H1 (cell line): ENCODE results near the gene RNF166. TPM values are rescaled to one million over a fixed set of nuclear protein-coding genes. Genes with fewer than 3 reads are reported as not detected.

Experiments
- CTCF ChIA-PET: fragments of 300-600 bp; sonication (Branson Sonifier 250); formaldehyde crosslinking; loops from one replicate; lab custom pipeline; 2021; ENCODE audit not compliant: partially characterized antibody; lab: Charles Lee
- POLR2A ChIA-PET: fragments of 300-600 bp; sonication (Branson Sonifier 250); formaldehyde crosslinking; loops from one replicate; lab custom pipeline; 2021; ENCODE audit warnings: inconsistent platforms; ENCODE audit not compliant: partially characterized antibody; lab: Charles Lee
- DNase-seq, 2 experiments: peaks; one replicate each; pipeline versions ENCODE4 v3.0.0 to v3.0.0-alpha.2; 2010 to 2022; ENCODE audit warnings: low spot score in 2 of 2, low read depth in 1 of 2, mixed read lengths in 1 of 2
- FAIRE-seq: peaks from 2 replicates; lab custom pipeline; 2011; peaks lifted over from hg19 to GRCh38; lab: Jason Lieb, UNC
- H2AFZ ChIP-seq: 2 replicates; pipeline ENCODE4 v1.8.1; 2012; ENCODE audit warnings: low read length, inconsistent platforms
- H2AK5ac ChIP-seq: 2 replicates; pipeline ENCODE4 v1.6.1; 2013; ENCODE audit warnings: low read depth, low read length
- H2BK120ac ChIP-seq: replicated peaks from 2 replicates; pipeline ENCODE3; 2013; ENCODE audit warnings: low read depth, low read length, inconsistent platforms
- H2BK12ac ChIP-seq: 2 replicates; pipeline ENCODE4 v1.6.1; 2013; ENCODE audit warnings: low read depth, low read length
- H2BK15ac ChIP-seq: 2 replicates; pipeline ENCODE4 v1.6.1; 2013; ENCODE audit warnings: low read length
- H2BK20ac ChIP-seq: 2 replicates; pipeline ENCODE4 v1.6.1; 2013; ENCODE audit warnings: low read length
- H2BK5ac ChIP-seq: 2 replicates; pipeline ENCODE4 v1.6.1; 2013; ENCODE audit warnings: low read depth, low read length
- H3K14ac ChIP-seq: 2 replicates; pipeline ENCODE4 v1.6.1; 2013; ENCODE audit warnings: inconsistent platforms; ENCODE audit not compliant: insufficient read length
- H3K18ac ChIP-seq: 2 replicates; pipeline ENCODE4 v1.6.1; 2013; ENCODE audit warnings: low read length; ENCODE audit errors: extremely low read depth
- H3K23ac ChIP-seq: 2 replicates; pipeline ENCODE4 v1.6.1; 2013; ENCODE audit warnings: inconsistent platforms; ENCODE audit not compliant: insufficient read length
- H3K23me2 ChIP-seq: 2 replicates; pipeline ENCODE4 v1.6.1; 2013; ENCODE audit warnings: low read depth, low read length
- H3K27ac ChIP-seq: 2 replicates; pipeline ENCODE4 v1.6.1; 2011; ENCODE audit warnings: low read depth, low read length, inconsistent platforms
- H3K27me3 ChIP-seq, 4 experiments: replicated peaks in 1 of 4; 1 replicate in 1 of 4; 2 replicates in 3 of 4; pipeline versions ENCODE4 v1.6.1 to v1.8.1; 2011 to 2013; ENCODE audit warnings: low read length in 3 of 4, mild to moderate bottlenecking in 3 of 4, inconsistent platforms in 2 of 4, mixed read lengths in 2 of 4, moderate library complexity in 1 of 4; ENCODE audit not compliant: control insufficient read depth in 3 of 4, insufficient read depth in 3 of 4; ENCODE audit errors: extremely low read depth in 1 of 4
- H3K36me3 ChIP-seq, 4 experiments: 2 replicates each; pipeline versions ENCODE4 v1.6.1 to v1.8.1; 2011 to 2013; ENCODE audit warnings: mild to moderate bottlenecking in 4 of 4, low read length in 3 of 4, moderate library complexity in 2 of 4, control low read depth in 1 of 4, inconsistent platforms in 1 of 4; ENCODE audit not compliant: insufficient read depth in 4 of 4, control insufficient read depth in 2 of 4
- H3K4ac ChIP-seq: replicated peaks from 2 replicates; pipeline ENCODE3; 2013; ENCODE audit warnings: low read length, low read depth, mixed read lengths, inconsistent platforms; ENCODE audit not compliant: insufficient read length
- H3K4me1 ChIP-seq, 4 experiments: replicated peaks in 1 of 4; 1 replicate in 1 of 4; 2 replicates in 3 of 4; pipeline versions ENCODE4 v1.6.1 to v1.8.1; 2011 to 2013; ENCODE audit warnings: low read length in 3 of 4, inconsistent platforms in 2 of 4, mixed read lengths in 1 of 4; ENCODE audit not compliant: insufficient read depth in 4 of 4, control insufficient read depth in 3 of 4
- H3K4me2 ChIP-seq, 2 experiments: 2 replicates each; pipeline versions ENCODE4 v1.6.1 to v1.8.1; 2011 to 2013; ENCODE audit warnings: low read depth in 2 of 2, low read length in 2 of 2, control low read depth in 1 of 2, inconsistent platforms in 1 of 2, mild to moderate bottlenecking in 1 of 2; ENCODE audit not compliant: insufficient read depth in 1 of 2
- H3K4me3 ChIP-seq, 4 experiments: fragments of 200-600, 300-600 bp in 1 of 4; sonication (generic), shearing (Covaris generic), sonication (Bioruptor Twin) in 1 of 4; 2 replicates each; pipeline versions ENCODE4 v1.5.1 to v1.8.1; 2011 to 2016; ENCODE audit warnings: low read length in 4 of 4, low read depth in 3 of 4, control low read depth in 2 of 4, inconsistent platforms in 2 of 4, mild to moderate bottlenecking in 2 of 4, mixed read lengths in 1 of 4, moderate library complexity in 1 of 4; ENCODE audit not compliant: insufficient read depth in 2 of 4; ENCODE audit errors: extremely low read depth in 1 of 4
- H3K56ac ChIP-seq: replicated peaks from 2 replicates; pipeline ENCODE3; 2013; ENCODE audit warnings: low read depth, mild to moderate bottlenecking, mixed read lengths, low read length, inconsistent platforms; ENCODE audit not compliant: insufficient read length
- H3K79me1 ChIP-seq: 2 replicates; pipeline ENCODE4 v1.6.1; 2013; ENCODE audit warnings: low read depth, low read length, control low read depth
- H3K79me2 ChIP-seq, 2 experiments: 2 replicates each; pipeline versions ENCODE4 v1.6.1 to v1.8.1; 2012 to 2013; ENCODE audit warnings: low read length in 2 of 2, mild to moderate bottlenecking in 2 of 2, inconsistent platforms in 1 of 2; ENCODE audit not compliant: insufficient read depth in 2 of 2, control insufficient read depth in 1 of 2
- H3K9ac ChIP-seq, 4 experiments: replicated peaks in 1 of 4; 1 replicate in 1 of 4; 2 replicates in 3 of 4; pipeline versions ENCODE4 v1.6.1 to v1.8.1; 2011 to 2013; ENCODE audit warnings: low read depth in 3 of 4, low read length in 3 of 4, control low read depth in 2 of 4, mild to moderate bottlenecking in 2 of 4, moderate library complexity in 2 of 4, inconsistent platforms in 1 of 4; ENCODE audit errors: extremely low read depth in 1 of 4
- H3K9me3 ChIP-seq, 2 experiments: 2 replicates each; pipeline versions ENCODE4 v1.6.1 to v1.8.1; 2012 to 2013; ENCODE audit warnings: mild to moderate bottlenecking in 2 of 2, moderate library complexity in 2 of 2, control low read depth in 1 of 2, inconsistent platforms in 1 of 2, low read depth in 1 of 2, low read length in 1 of 2, mixed read lengths in 1 of 2; ENCODE audit not compliant: insufficient read depth in 2 of 2
- H4K20me1 ChIP-seq, 2 experiments: replicated peaks in 1 of 2; 2 replicates each; pipeline versions ENCODE3 to v1.8.1; 2011 to 2013; ENCODE audit warnings: inconsistent platforms in 2 of 2, low read length in 2 of 2, mild to moderate bottlenecking in 1 of 2; ENCODE audit not compliant: insufficient read depth in 2 of 2, control insufficient read depth in 1 of 2
- H4K5ac ChIP-seq: 2 replicates; pipeline ENCODE4 v1.6.1; 2013; ENCODE audit warnings: low read length, low read depth, mixed read lengths, inconsistent platforms; ENCODE audit not compliant: insufficient read length
- H4K8ac ChIP-seq: 2 replicates; pipeline ENCODE4 v1.8.0; 2013; ENCODE audit warnings: mild to moderate bottlenecking, moderate library complexity, low read length, inconsistent platforms; ENCODE audit not compliant: insufficient read depth; ENCODE audit errors: extremely low read depth
- H4K91ac ChIP-seq: replicated peaks from 2 replicates; pipeline ENCODE3; 2013; ENCODE audit warnings: low read length, mixed read lengths, inconsistent platforms; ENCODE audit not compliant: insufficient read length
- CTCF ChIP-seq, 3 experiments: IDR thresholded peaks; 1 replicate in 2 of 3; 2 replicates in 1 of 3; pipeline versions ENCODE4 v1.5.1 to v1.6.1; 2011; ENCODE audit warnings: low read length in 3 of 3, mild to moderate bottlenecking in 3 of 3, inconsistent platforms in 2 of 3, low read depth in 1 of 3, moderate library complexity in 1 of 3; ENCODE audit not compliant: insufficient read depth in 1 of 3; ENCODE audit errors: control extremely low read depth in 1 of 3
- FOSL1 ChIP-seq: IDR thresholded peaks from 2 replicates; pipeline ENCODE4 v1.6.1; 2011; ENCODE audit warnings: mild to moderate bottlenecking, low read depth, low read length, moderate library complexity; ENCODE audit not compliant: insufficient read depth
- JUN ChIP-seq: IDR thresholded peaks from 2 replicates; pipeline ENCODE4 v1.6.1; 2011; ENCODE audit warnings: low read depth, mild to moderate bottlenecking, improper control_type of control experiment, low read length
- PHF8 ChIP-seq: fragments of 200-600 bp; sonication (generic); conservative IDR thresholded peaks from 2 replicates; pipeline ENCODE4 v1.7.1; 2012; ENCODE audit warnings: low read depth, mild to moderate bottlenecking, inconsistent platforms, low read length, moderate library complexity
- SIRT6 ChIP-seq: IDR thresholded peaks from one replicate; pipeline ENCODE4 v1.7.1; 2012; ENCODE audit warnings: low read length, inconsistent platforms
- SP1 ChIP-seq: IDR thresholded peaks from 2 replicates; pipeline ENCODE4 v1.6.1; 2011; ENCODE audit warnings: low read depth, low read length
- TBP ChIP-seq: IDR thresholded peaks from 2 replicates; pipeline ENCODE4 v1.6.1; 2011; ENCODE audit warnings: low read depth, low read length, improper control_type of control experiment
- WGBS, 2 experiments: shearing (Covaris generic) in 1 of 2; methylation state at CpG; one replicate each; pipeline versions ENCODE4 v1.1.6 to v1.1.7; 2013 to 2015; ENCODE audit warnings: low lambda C conversion rate in 2 of 2, mixed read lengths in 2 of 2, inconsistent platforms in 1 of 2, low coverage in 1 of 2, missing lambda C conversion rate in 1 of 2; ENCODE audit not compliant: insufficient replicate concordance in 2 of 2, insufficient coverage in 1 of 2, insufficient read length in 1 of 2; ENCODE audit errors: extremely low coverage in 1 of 2, missing lambda C conversion rate in 1 of 2; 5-methylcytosine and 5-hydroxymethylcytosine counted together
- polyA plus RNA-seq, 7 experiments: library from polyadenylated mRNA; depleted of rRNA in 3 of 7; stranded (reverse) in 5 of 7; unstranded in 2 of 7; fragments of >200 nt in 5 of 7; fragments of 200-250 nt in 2 of 7; gene quantifications; 1 replicate in 5 of 7; 2 replicates in 1 of 7; 4 replicates in 1 of 7; pipeline versions ENCODE4 v1.2.1 to v1.2.3, GENCODE V29; 2011 to 2013; ENCODE audit warnings: missing spikeins in 2 of 7, mixed read lengths in 2 of 7
- total RNA-seq: library from RNA; stranded (reverse); fragmentation: NEBNext Ultra II Directional; extraction: Animal tissue kit (Norgen Biotek cat#: 25700); gene quantifications from 2 replicates; pipeline ENCODE4 v1.2.1, GENCODE V29; 2021

RNF166 gene
- total and polyA plus RNA-seq, 2 of the 8 experiments (the other 6 are each of a cell fraction or from before 2014, with no cell fraction given): 29.8 to 31.2 TPM

- Histone ChIP-seq H3K36me3 (peaks cover 0 to 15% (median 4%) of the 10 kb centered on the region in 4 experiments; a peak in 4 of 8 replicates), H3K56ac (no peak overlapping the region), H3K4me3 (no peak overlapping the region), H2AFZ (no peak overlapping the region), H3K14ac (no peak overlapping the region), H3K23ac (no peak overlapping the region), H3K4me1 (no peaks in the 10 kb centered on the region), H4K91ac (no peak overlapping the region), H2BK12ac (no peak overlapping the region), H2BK5ac (no peak overlapping the region), H3K4ac (no peak overlapping the region), H3K18ac (no peak overlapping the region), H3K79me1 (peaks cover 7% of the 10 kb centered on the region; the same call in 1 of the 2 replicates), H3K23me2 (no peaks in the 10 kb centered on the region), H2BK15ac (no peak overlapping the region), H2AK5ac (no peak overlapping the region), H3K9me3 (no peaks in the 10 kb centered on the region), H2BK120ac (no peak overlapping the region), H3K27ac (no peak overlapping the region), H3K4me2 (no peak overlapping the region), H3K79me2 (peaks cover 0 to 6% of the 10 kb centered on the region in 2 experiments; a peak in 1 of 4 replicates), H4K5ac (no peak overlapping the region), H4K20me1 (peaks cover 2 to 4% of the 10 kb centered on the region in 2 experiments), H2BK20ac (no peak overlapping the region), H3K9ac (no peak overlapping the region), H3K27me3 (no peaks in the 10 kb centered on the region), H4K8ac (no peak overlapping the region)
- 95% methylated on average over 13 of the region's 16 CpGs; no CpG with 5 or more reads in 1 of the 2 experiments for WGBS, 2 experiments
- DNase-seq: no peak
- no peak for FAIRE-seq
- ChIA-PET CTCF (interaction anchor here (1.2 to 6.5 kb wide), 4 partner anchors 9 to 28 kb away, joined by 4 to 37 read pairs (median 5); no protein-coding TSS in a partner anchor), POLR2A (interaction anchor here (0.6 kb wide), 1 partner anchor 61 kb away, joined by 3 read pairs; the partner anchor contains the start of gene IL17C)
- no peak for TF ChIP-seq TBP
- TF ChIP-seq JUN: no peak
- TF ChIP-seq SIRT6: no peak
- TF ChIP-seq SP1: no peak
- no peak for TF ChIP-seq PHF8
- no peak for TF ChIP-seq FOSL1
- TF ChIP-seq CTCF (IDR thresholded peaks at IDR 0.05; ENCODE audit: control extremely low read depth in 1 of 3, insufficient read depth in 1 of 3, low read depth in 1 of 3, low read length in 3 of 3): no peak
Measured at GRCh38 chr16:88699180-88699579, 7.0 kb downstream of the RNF166 start.
